NT2/D1 (cell line): ENCODE results near the gene STRADB.

Experiments
- YY1 ChIP-seq: IDR thresholded peaks from 2 replicates; pipeline ENCODE4 v1.6.1; 2011; ENCODE audit not compliant: insufficient read length, insufficient read depth
- ZNF274 ChIP-seq: IDR thresholded peaks from 2 replicates; pipeline ENCODE4 v1.6.1; 2011; ENCODE audit warnings: mild to moderate bottlenecking, low read depth, low read length

- TF ChIP-seq YY1 (no peak), ZNF274 (no peak)
These were observed 47.7 kb upstream of the STRADB start for GRCh38 chr2:201403880-201404279.
